ENCODE data around the gene PRDM2. TPM values are rescaled to one million over a fixed set of nuclear protein-coding genes. Genes with fewer than 3 reads are reported as not detected.

The PRDM2 gene
- polyA plus RNA-seq, 3 donors: 4.1 to 22.5 (median 7.6) TPM

GRCh38 chr1:13860031-13860430 is 160.0 kb downstream of the PRDM2 start:
- H3K27me3 ChIP-seq (ENCODE audit: control insufficient read depth in 2 of 2, insufficient read depth in 2 of 2, low read length in 2 of 2): no peaks in the 10 kb centered on the region
- intact Hi-C loops (cut with micrococcal nuclease): no loop called here
- no peaks in the 10 kb centered on the region for H3K4me1 ChIP-seq (ENCODE audit: control insufficient read depth in 1 of 2, insufficient read depth in 2 of 2, low read length in 2 of 2)
- DNase-seq: no peak
- no peaks in the 10 kb centered on the region for H3K79me2 ChIP-seq (ENCODE audit: insufficient read depth, low read length)
- H3K9me3 Mint-ChIP-seq: peaks cover 0 to 13% (median 11%) of the 10 kb centered on the region in 7 donors
- no peak overlapping the region for H3K4me3 ChIP-seq (replicated peaks in 1 of 3; ENCODE audit: low read depth in 2 of 3, low read length in 3 of 3)
- H3K36me3 Mint-ChIP-seq: no peaks in the 10 kb centered on the region
- TF ChIP-seq, protein P1, sequence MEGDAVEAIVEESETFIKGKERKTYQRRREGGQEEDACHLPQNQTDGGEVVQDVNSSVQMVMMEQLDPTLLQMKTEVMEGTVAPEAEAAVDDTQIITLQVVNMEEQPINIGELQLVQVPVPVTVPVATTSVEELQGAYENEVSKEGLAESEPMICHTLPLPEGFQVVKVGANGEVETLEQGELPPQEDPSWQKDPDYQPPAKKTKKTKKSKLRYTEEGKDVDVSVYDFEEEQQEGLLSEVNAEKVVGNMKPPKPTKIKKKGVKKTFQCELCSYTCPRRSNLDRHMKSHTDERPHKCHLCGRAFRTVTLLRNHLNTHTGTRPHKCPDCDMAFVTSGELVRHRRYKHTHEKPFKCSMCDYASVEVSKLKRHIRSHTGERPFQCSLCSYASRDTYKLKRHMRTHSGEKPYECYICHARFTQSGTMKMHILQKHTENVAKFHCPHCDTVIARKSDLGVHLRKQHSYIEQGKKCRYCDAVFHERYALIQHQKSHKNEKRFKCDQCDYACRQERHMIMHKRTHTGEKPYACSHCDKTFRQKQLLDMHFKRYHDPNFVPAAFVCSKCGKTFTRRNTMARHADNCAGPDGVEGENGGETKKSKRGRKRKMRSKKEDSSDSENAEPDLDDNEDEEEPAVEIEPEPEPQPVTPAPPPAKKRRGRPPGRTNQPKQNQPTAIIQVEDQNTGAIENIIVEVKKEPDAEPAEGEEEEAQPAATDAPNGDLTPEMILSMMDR (IDR thresholded peaks at IDR 0.05): no peak
- 65% methylated on average over 2 of the region's 2 CpGs for WGBS (ENCODE audit: insufficient coverage)
- H3K27ac ChIP-seq (ENCODE audit: low read depth in 1 of 2, low read length in 2 of 2): no peak overlapping the region
- no peak overlapping the region for H3K9ac ChIP-seq (ENCODE audit: insufficient read depth, low read length, poor library complexity, severe bottlenecking)
- no peak overlapping the region for H3K27ac Mint-ChIP-seq
- no peak overlapping the region for H2AFZ ChIP-seq (ENCODE audit: insufficient read depth, low read depth, low read length, poor library complexity, severe bottlenecking)
- no peaks in the 10 kb centered on the region for H3K4me1 Mint-ChIP-seq
- no peak overlapping the region for H3K4me3 Mint-ChIP-seq
- no peaks in the 10 kb centered on the region for H3K36me3 ChIP-seq (replicated peaks in 1 of 2; ENCODE audit: control insufficient read depth in 1 of 2, insufficient read depth in 2 of 2, low read length in 2 of 2)
- peaks cover 0 to 8% of the 10 kb centered on the region in 2 donors for H3K9me3 ChIP-seq (replicated peaks in 1 of 2; ENCODE audit: control insufficient read depth in 1 of 2, insufficient read depth in 1 of 2, low read length in 2 of 2)
- H3K27me3 Mint-ChIP-seq (ENCODE audit: low read depth in 3 of 3): peaks cover 2 to 8% (median 3%) of the 10 kb centered on the region in 3 donors
- H4K20me1 ChIP-seq (ENCODE audit: insufficient read depth, low read length): no peaks in the 10 kb centered on the region
- H3K4me2 ChIP-seq (replicated peaks; ENCODE audit: extremely low read depth, low read length, poor library complexity, severe bottlenecking): no peak overlapping the region

DNA sequence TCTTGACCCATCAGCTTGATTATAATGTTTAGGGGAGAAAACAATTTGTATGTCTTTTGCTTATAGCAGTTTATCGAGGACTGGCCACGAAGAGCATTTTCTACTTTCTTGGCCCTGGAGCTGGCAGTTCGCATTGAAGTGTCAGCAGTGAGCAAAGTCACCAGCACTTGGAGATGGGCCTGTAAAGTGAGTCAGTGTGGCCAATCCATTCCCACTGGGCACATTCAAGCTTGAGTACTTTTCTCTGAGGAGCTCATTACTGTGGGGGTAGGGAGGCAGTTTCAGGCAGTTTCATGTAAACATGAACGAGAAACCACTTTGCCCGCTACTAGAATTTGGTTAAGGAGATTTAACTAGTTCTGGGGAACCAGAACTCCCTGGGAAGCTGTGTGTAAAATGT is 164.8 kb downstream of the PRDM2 start:
- peaks cover 0 to 2% (median 0%) of the 10 kb centered on the region in 7 donors for H3K9me3 Mint-ChIP-seq
- H3K4me1 Mint-ChIP-seq: no peaks in the 10 kb centered on the region
- no peak overlapping the region for H3K4me3 ChIP-seq (replicated peaks in 1 of 3; ENCODE audit: low read depth in 2 of 3, low read length in 3 of 3)
- H2AFZ ChIP-seq (ENCODE audit: insufficient read depth, low read depth, low read length, poor library complexity, severe bottlenecking): no peak overlapping the region
- 100% methylated on average over 4 of the region's 5 CpGs for whole genome bisulfite sequencing (ENCODE audit: insufficient coverage)
- H3K36me3 Mint-ChIP-seq: no peaks in the 10 kb centered on the region
- intact Hi-C loops (cut with micrococcal nuclease): no loop called here
- TF ChIP-seq, protein P1 (IDR thresholded peaks at IDR 0.05): no peak
- H3K9ac ChIP-seq (ENCODE audit: insufficient read depth, low read length, poor library complexity, severe bottlenecking): no peak overlapping the region
- H3K4me3 Mint-ChIP-seq: no peak overlapping the region
- no peaks in the 10 kb centered on the region for H4K20me1 ChIP-seq (ENCODE audit: insufficient read depth, low read length)
- H3K27ac ChIP-seq (ENCODE audit: low read depth in 1 of 2, low read length in 2 of 2): no peak overlapping the region
- H3K4me1 ChIP-seq (ENCODE audit: control insufficient read depth in 1 of 2, insufficient read depth in 2 of 2, low read length in 2 of 2): no peaks in the 10 kb centered on the region
- no peak overlapping the region for H3K27ac Mint-ChIP-seq
- H3K36me3 ChIP-seq (replicated peaks in 1 of 2; ENCODE audit: control insufficient read depth in 1 of 2, insufficient read depth in 2 of 2, low read length in 2 of 2): no peaks in the 10 kb centered on the region
- H3K27me3 ChIP-seq (ENCODE audit: control insufficient read depth in 2 of 2, insufficient read depth in 2 of 2, low read length in 2 of 2): no peaks in the 10 kb centered on the region
- H3K27me3 Mint-ChIP-seq (ENCODE audit: low read depth in 3 of 3): peaks cover 2 to 9% (median 5%) of the 10 kb centered on the region in 3 donors
- H3K4me2 ChIP-seq (replicated peaks; ENCODE audit: extremely low read depth, low read length, poor library complexity, severe bottlenecking): no peak overlapping the region
- no peaks in the 10 kb centered on the region for H3K9me3 ChIP-seq (replicated peaks in 1 of 2; ENCODE audit: control insufficient read depth in 1 of 2, insufficient read depth in 1 of 2, low read length in 2 of 2)
- DNase-seq: no peak
- H3K79me2 ChIP-seq (ENCODE audit: insufficient read depth, low read length): no peaks in the 10 kb centered on the region

Measured in CD14-positive monocyte (primary cell).